HG03095 (cell line): Measurements from ENCODE around the gene LMF2.
"Not testable (repeated sequence)": the region's sequence is repeated elsewhere in the genome, so short reads cannot be mapped to it uniquely, and the experiment has no call there.

Experiments
- ATAC-seq: cut with Tn5 transposase; IDR thresholded peaks from one replicate; pipeline ENCODE4 v1.9.1; 2021; ENCODE audit warnings: moderate library complexity; ENCODE audit not compliant: unreplicated experiment

LMF2 gene

GRCh38 chr22:50536226-50536625 lies 28.7 kb upstream of the LMF2 start:
- no peak for ATAC-seq

GRCh38 chr22:50535113-50535512 lies 27.6 kb upstream of the LMF2 start:
- no peak for ATAC-seq

GRCh38 chr22:50533856-50534711 lies 26.6 kb upstream of the LMF2 start:
- ATAC-seq = not testable (repeated sequence)

GRCh38 chr22:50532824-50533796 lies 25.6 kb upstream of the LMF2 start:
- ATAC-seq = no peak

- no peak for ATAC-seq
Measured at GRCh38 chr22:50531962-50532674, 24.6 kb upstream of the LMF2 start.

- ATAC-seq = no peak
Measured at GRCh38 chr22:50531546-50531961, 24.1 kb upstream of the LMF2 start.

GRCh38 chr22:50530877-50531545 lies 23.5 kb upstream of the LMF2 start:
- no peak for ATAC-seq

- no peak for ATAC-seq
Measured at GRCh38 chr22:50530580-50530876, 23.0 kb upstream of the LMF2 start.

- ATAC-seq = no peak
Measured at GRCh38 chr22:50529897-50530579, 22.5 kb upstream of the LMF2 start, which contains the start of gene TYMP. TSS of gene TYMP (minus strand) at chr22:50530012. CDS start at chr22:50529709, 303 bp downstream.

- no peak for ATAC-seq
Measured at GRCh38 chr22:50529416-50529896, 22.0 kb upstream of the LMF2 start.

- no peak for ATAC-seq
Measured at GRCh38 chr22:50528682-50529415, 21.3 kb upstream of the LMF2 start.

- no peak for ATAC-seq
Measured at GRCh38 chr22:50527921-50528681, 20.6 kb upstream of the LMF2 start.

GRCh38 chr22:50526834-50527801 lies 19.6 kb upstream of the LMF2 start:
- no peak for ATAC-seq

GRCh38 chr22:50526108-50526833 lies 18.8 kb upstream of the LMF2 start:
- peak; percentile 30 for ATAC-seq

- no peak for ATAC-seq
Measured at GRCh38 chr22:50525858-50526107, 18.3 kb upstream of the LMF2 start.

GRCh38 chr22:50525104-50525857 lies 17.8 kb upstream of the LMF2 start, which contains the start of gene SCO2:
TSS of gene SCO2 (minus strand) at chr22:50525598. CDS start at chr22:50524411, 1,187 bp downstream.
- ATAC-seq = peak; percentile 27
